ENCODE results near the gene CSNK1A1.
A peak's percentile ranks its signal among the peaks of the same experiment; 100 is the strongest.

Gene CSNK1A1

DNA sequence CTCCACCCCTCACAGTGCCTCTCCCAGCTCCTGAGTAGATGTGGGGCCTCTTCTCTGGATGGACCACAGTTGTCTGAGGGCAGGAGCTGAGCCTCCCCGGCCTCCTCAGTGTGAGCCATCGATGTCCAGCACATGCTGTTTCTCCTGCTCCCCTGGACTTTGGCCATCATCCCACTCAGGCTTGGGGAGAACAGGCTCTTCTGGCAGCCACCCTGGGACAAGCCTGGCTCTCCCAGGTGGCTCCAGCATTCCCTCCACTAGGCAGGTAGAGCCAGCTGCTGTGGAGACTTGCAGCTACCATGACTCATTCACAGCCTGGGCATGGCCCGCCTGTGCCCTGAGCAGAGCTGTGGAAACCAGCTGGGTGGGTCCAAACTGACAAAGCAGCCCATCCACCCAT, 77.0 kb downstream of the CSNK1A1 start:
- no peak for DNase-seq
- H3K4me2 ChIP-seq (ENCODE audit: low read length, poor library complexity, severe bottlenecking), result no peak overlapping the region
- no peaks in the 10 kb centered on the region for H3K9me3 ChIP-seq (ENCODE audit: control insufficient read depth, low read length)
- peak overlapping the region; percentile 35 for H4K8ac ChIP-seq (ENCODE audit: low read length)
- H4K91ac ChIP-seq (ENCODE audit: low read length), result no peak overlapping the region
- no peaks in the 10 kb centered on the region for H3K36me3 ChIP-seq (ENCODE audit: control insufficient read depth in 1 of 2, insufficient read depth in 2 of 2, low read depth in 1 of 2, low read length in 2 of 2)
- 89% methylated on average over 3 of the region's 3 CpGs for WGBS
- no peak overlapping the region for H2AFZ ChIP-seq (ENCODE audit: low read depth, low read length)
- no peak overlapping the region for H3K9ac ChIP-seq (ENCODE audit: low read length)
- no peak overlapping the region for H3K14ac ChIP-seq (ENCODE audit: low read length in 2 of 2)
- no peak overlapping the region for H2AK5ac ChIP-seq (ENCODE audit: low read length, severe bottlenecking)
- no peak overlapping the region for H3K4ac ChIP-seq (ENCODE audit: low read depth in 1 of 2, low read length in 2 of 2)
- no peaks in the 10 kb centered on the region for H3K27me3 ChIP-seq (ENCODE audit: control insufficient read depth in 1 of 2, insufficient read depth in 1 of 2, low read length in 2 of 2)
- no peak overlapping the region for H2BK12ac ChIP-seq (ENCODE audit: low read length in 2 of 2)
- H3K27ac ChIP-seq (ENCODE audit: low read length, poor library complexity, severe bottlenecking), result no peak overlapping the region
- no peak overlapping the region for H2BK5ac ChIP-seq (ENCODE audit: low read depth, low read length, poor library complexity, severe bottlenecking)
- H3K4me1 ChIP-seq (ENCODE audit: control insufficient read depth, insufficient read depth, low read depth, low read length), result peaks cover 14% of the 10 kb centered on the region
- peak overlapping the region in 1 of 2 experiments; percentile 37 for H3K18ac ChIP-seq (ENCODE audit: low read depth in 1 of 2, low read length in 2 of 2)
- H3K23ac ChIP-seq (ENCODE audit: low read length in 2 of 2), result no peak overlapping the region
- no peak overlapping the region for H2BK120ac ChIP-seq (ENCODE audit: low read depth, low read length)
- no peaks in the 10 kb centered on the region for H3K79me1 ChIP-seq (replicated peaks; ENCODE audit: low read length, poor library complexity, severe bottlenecking)
- no peak overlapping the region for H3K4me3 ChIP-seq (ENCODE audit: insufficient read depth in 1 of 2, low read depth in 1 of 2, low read length in 2 of 2)
- no peak overlapping the region for H2BK15ac ChIP-seq (ENCODE audit: low read depth, poor library complexity, severe bottlenecking)

DNA sequence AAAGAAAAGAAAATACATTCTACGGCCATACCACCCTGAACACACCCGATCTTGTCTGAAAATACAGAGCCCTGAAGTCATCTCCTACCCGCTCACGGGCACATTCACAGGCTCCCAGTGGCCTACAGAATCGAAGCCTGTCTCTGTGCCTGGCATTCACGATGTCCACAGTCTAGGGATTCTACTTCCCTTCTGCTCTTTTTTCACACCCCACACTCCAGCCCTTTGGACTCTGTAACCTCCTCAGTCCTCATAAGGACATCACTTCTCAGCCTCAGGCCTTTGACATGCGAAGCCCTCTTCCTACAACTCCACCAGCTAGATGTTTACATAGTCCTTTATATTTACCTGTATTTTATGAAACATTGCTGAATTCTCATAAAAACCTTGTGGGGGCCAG, 77.8 kb downstream of the CSNK1A1 start:
- H2BK5ac ChIP-seq (ENCODE audit: low read depth, low read length, poor library complexity, severe bottlenecking), result no peak overlapping the region
- H3K4me2 ChIP-seq (ENCODE audit: low read length, poor library complexity, severe bottlenecking), result no peak overlapping the region
- H3K23ac ChIP-seq (ENCODE audit: low read length in 2 of 2), result no peak overlapping the region
- H3K36me3 ChIP-seq (ENCODE audit: control insufficient read depth in 1 of 2, insufficient read depth in 2 of 2, low read depth in 1 of 2, low read length in 2 of 2), result no peaks in the 10 kb centered on the region
- peak overlapping the region; percentile 37 for H4K8ac ChIP-seq (ENCODE audit: low read length)
- WGBS, result 90% methylated on average over 7 of the region's 7 CpGs
- no peak overlapping the region for H3K18ac ChIP-seq (ENCODE audit: low read depth in 1 of 2, low read length in 2 of 2)
- H4K91ac ChIP-seq (ENCODE audit: low read length), result no peak overlapping the region
- no peak overlapping the region for H2BK120ac ChIP-seq (ENCODE audit: low read depth, low read length)
- no peak overlapping the region for H3K4me3 ChIP-seq (ENCODE audit: insufficient read depth in 1 of 2, low read depth in 1 of 2, low read length in 2 of 2)
- no peak overlapping the region for H2BK12ac ChIP-seq (ENCODE audit: low read length in 2 of 2)
- no peaks in the 10 kb centered on the region for H3K9me3 ChIP-seq (ENCODE audit: control insufficient read depth, low read length)
- no peaks in the 10 kb centered on the region for H3K27me3 ChIP-seq (ENCODE audit: control insufficient read depth in 1 of 2, insufficient read depth in 1 of 2, low read length in 2 of 2)
- H2AK5ac ChIP-seq (ENCODE audit: low read length, severe bottlenecking), result no peak overlapping the region
- H3K79me1 ChIP-seq (replicated peaks; ENCODE audit: low read length, poor library complexity, severe bottlenecking), result no peaks in the 10 kb centered on the region
- H3K27ac ChIP-seq (ENCODE audit: low read length, poor library complexity, severe bottlenecking), result no peak overlapping the region
- DNase-seq, result no peak
- no peak overlapping the region for H2AFZ ChIP-seq (ENCODE audit: low read depth, low read length)
- no peak overlapping the region for H2BK15ac ChIP-seq (ENCODE audit: low read depth, poor library complexity, severe bottlenecking)
- H3K4me1 ChIP-seq (ENCODE audit: control insufficient read depth, insufficient read depth, low read depth, low read length), result peaks cover 14% of the 10 kb centered on the region
- no peak overlapping the region for H3K14ac ChIP-seq (ENCODE audit: low read length in 2 of 2)
- no peak overlapping the region for H3K9ac ChIP-seq (ENCODE audit: low read length)
- H3K4ac ChIP-seq (ENCODE audit: low read depth in 1 of 2, low read length in 2 of 2), result no peak overlapping the region

DNA sequence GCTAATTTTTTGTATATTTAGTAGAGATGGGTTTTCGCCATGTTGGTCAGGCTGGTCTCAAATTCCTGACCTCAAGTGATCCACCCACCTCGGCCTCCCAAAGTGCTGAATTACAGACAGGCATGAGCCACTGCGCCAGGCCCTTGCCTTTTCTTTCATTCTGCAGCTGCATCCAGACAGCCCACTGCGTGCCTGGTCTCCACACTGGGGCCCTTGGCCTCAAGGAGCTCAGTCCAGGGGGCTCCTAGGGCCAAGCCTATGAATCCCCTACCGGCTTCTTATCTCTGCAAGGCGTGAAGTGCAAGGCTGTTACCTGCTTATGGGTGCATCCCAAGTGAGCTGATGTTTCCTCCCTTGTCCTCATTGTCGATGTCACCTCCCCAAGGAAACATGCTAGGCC, 78.8 kb downstream of the CSNK1A1 start:
- Histone ChIP-seq H2AK5ac (ENCODE audit: low read length, severe bottlenecking) (no peak overlapping the region), H3K9me3 (ENCODE audit: control insufficient read depth, low read length) (no peaks in the 10 kb centered on the region), H3K4ac (ENCODE audit: low read depth in 1 of 2, low read length in 2 of 2) (no peak overlapping the region), H2BK12ac (ENCODE audit: low read length in 2 of 2) (no peak overlapping the region), H2AFZ (ENCODE audit: low read depth, low read length) (no peak overlapping the region), H2BK5ac (ENCODE audit: low read depth, low read length, poor library complexity, severe bottlenecking) (no peak overlapping the region), H3K4me1 (ENCODE audit: control insufficient read depth, insufficient read depth, low read depth, low read length) (peaks cover 14% of the 10 kb centered on the region), H3K23ac (ENCODE audit: low read length in 2 of 2) (no peak overlapping the region), H3K14ac (ENCODE audit: low read length in 2 of 2) (no peak overlapping the region), H3K79me1 (replicated peaks; ENCODE audit: low read length, poor library complexity, severe bottlenecking) (no peaks in the 10 kb centered on the region), H3K18ac (ENCODE audit: low read depth in 1 of 2, low read length in 2 of 2) (no peak overlapping the region), H4K91ac (ENCODE audit: low read length) (no peak overlapping the region), H3K36me3 (ENCODE audit: control insufficient read depth in 1 of 2, insufficient read depth in 2 of 2, low read depth in 1 of 2, low read length in 2 of 2) (no peaks in the 10 kb centered on the region), H2BK15ac (ENCODE audit: low read depth, poor library complexity, severe bottlenecking) (no peak overlapping the region), H3K9ac (ENCODE audit: low read length) (no peak overlapping the region), H3K27ac (ENCODE audit: low read length, poor library complexity, severe bottlenecking) (no peak overlapping the region), H2BK120ac (ENCODE audit: low read depth, low read length) (no peak overlapping the region), H4K8ac (ENCODE audit: low read length) (no peak overlapping the region), H3K4me2 (ENCODE audit: low read length, poor library complexity, severe bottlenecking) (no peak overlapping the region), H3K4me3 (ENCODE audit: insufficient read depth in 1 of 2, low read depth in 1 of 2, low read length in 2 of 2) (no peak overlapping the region), H3K27me3 (ENCODE audit: control insufficient read depth in 1 of 2, insufficient read depth in 1 of 2, low read length in 2 of 2) (no peaks in the 10 kb centered on the region)
- DNase-seq, result no peak
- 93% methylated on average over 7 of the region's 7 CpGs for WGBS

DNA sequence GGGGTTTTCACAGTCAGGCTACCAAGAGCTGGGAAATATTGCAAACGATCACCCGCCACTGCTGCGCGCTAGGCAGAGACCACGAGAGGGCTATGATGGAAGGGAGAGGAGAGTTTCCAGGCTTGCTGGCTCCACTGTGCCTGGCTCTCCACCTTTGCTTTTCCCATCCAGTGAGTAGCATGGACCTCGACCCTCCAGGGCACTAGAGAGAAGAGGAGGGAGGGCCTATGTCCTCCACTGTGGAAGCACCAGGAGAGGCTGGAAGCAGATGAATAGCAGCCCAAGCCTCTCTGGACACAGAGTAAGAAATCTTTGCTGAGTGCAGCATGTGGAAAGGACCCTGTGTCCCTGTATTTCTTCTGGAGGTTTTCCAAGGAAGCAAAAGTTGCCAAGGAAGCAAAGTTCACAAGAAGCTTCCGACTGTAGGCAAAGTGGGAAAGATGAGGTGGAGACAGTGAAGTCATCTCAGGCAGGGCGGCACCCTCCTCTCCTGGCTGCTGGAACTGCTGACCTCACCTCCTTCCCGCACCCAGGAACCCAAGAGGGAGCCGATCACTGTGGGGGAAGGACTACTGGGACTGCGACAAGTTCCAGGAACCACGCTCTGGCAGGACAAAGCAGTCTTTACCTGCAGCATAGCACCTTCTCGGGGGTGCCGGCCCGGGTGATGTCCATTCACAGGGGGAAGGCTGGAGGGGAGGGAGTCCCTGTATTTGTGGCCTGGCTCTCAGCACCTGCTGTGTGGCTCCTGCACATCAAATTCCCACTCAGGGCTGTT, 79.6 kb downstream of the CSNK1A1 start:
- no peaks in the 10 kb centered on the region for H3K79me1 ChIP-seq (replicated peaks; ENCODE audit: low read length, poor library complexity, severe bottlenecking)
- DNase-seq, result peak; percentile 74
- peak overlapping the region; percentile 71 to 75 for H2BK12ac ChIP-seq (ENCODE audit: low read length in 2 of 2)
- H3K23ac ChIP-seq (ENCODE audit: low read length in 2 of 2), result no peak overlapping the region
- no peak overlapping the region for H3K4me2 ChIP-seq (ENCODE audit: low read length, poor library complexity, severe bottlenecking)
- peak overlapping the region; percentile 15 for H2BK15ac ChIP-seq (ENCODE audit: low read depth, poor library complexity, severe bottlenecking)
- H2BK5ac ChIP-seq (ENCODE audit: low read depth, low read length, poor library complexity, severe bottlenecking), result no peak overlapping the region
- peak overlapping the region; percentile 66 for H3K9ac ChIP-seq (ENCODE audit: low read length)
- H2AFZ ChIP-seq (ENCODE audit: low read depth, low read length), result peak overlapping the region; percentile 89
- peak overlapping the region; percentile 78 for H4K91ac ChIP-seq (ENCODE audit: low read length)
- H3K27ac ChIP-seq (ENCODE audit: low read length, poor library complexity, severe bottlenecking), result no peak overlapping the region
- H3K4ac ChIP-seq (ENCODE audit: low read depth in 1 of 2, low read length in 2 of 2), result peak overlapping the region in 1 of 2 experiments; percentile 50
- no peaks in the 10 kb centered on the region for H3K27me3 ChIP-seq (ENCODE audit: control insufficient read depth in 1 of 2, insufficient read depth in 1 of 2, low read length in 2 of 2)
- H3K9me3 ChIP-seq (ENCODE audit: control insufficient read depth, low read length), result no peaks in the 10 kb centered on the region
- H3K14ac ChIP-seq (ENCODE audit: low read length in 2 of 2), result peak overlapping the region in 1 of 2 experiments; percentile 88
- 78% methylated on average over 15 of the region's 15 CpGs for WGBS
- H3K4me1 ChIP-seq (ENCODE audit: control insufficient read depth, insufficient read depth, low read depth, low read length), result peaks cover 15% of the 10 kb centered on the region
- H4K8ac ChIP-seq (ENCODE audit: low read length), result peak overlapping the region; percentile 69
- H3K18ac ChIP-seq (ENCODE audit: low read depth in 1 of 2, low read length in 2 of 2), result peak overlapping the region; percentile 54 to 80
- H3K36me3 ChIP-seq (ENCODE audit: control insufficient read depth in 1 of 2, insufficient read depth in 2 of 2, low read depth in 1 of 2, low read length in 2 of 2), result no peaks in the 10 kb centered on the region
- no peak overlapping the region for H3K4me3 ChIP-seq (ENCODE audit: insufficient read depth in 1 of 2, low read depth in 1 of 2, low read length in 2 of 2)
- peak overlapping the region; percentile 64 for H2BK120ac ChIP-seq (ENCODE audit: low read depth, low read length)
- peak overlapping the region; percentile 13 for H2AK5ac ChIP-seq (ENCODE audit: low read length, severe bottlenecking)
